ENCODE measurements around the gene RAB25.

The RAB25 gene

DNA sequence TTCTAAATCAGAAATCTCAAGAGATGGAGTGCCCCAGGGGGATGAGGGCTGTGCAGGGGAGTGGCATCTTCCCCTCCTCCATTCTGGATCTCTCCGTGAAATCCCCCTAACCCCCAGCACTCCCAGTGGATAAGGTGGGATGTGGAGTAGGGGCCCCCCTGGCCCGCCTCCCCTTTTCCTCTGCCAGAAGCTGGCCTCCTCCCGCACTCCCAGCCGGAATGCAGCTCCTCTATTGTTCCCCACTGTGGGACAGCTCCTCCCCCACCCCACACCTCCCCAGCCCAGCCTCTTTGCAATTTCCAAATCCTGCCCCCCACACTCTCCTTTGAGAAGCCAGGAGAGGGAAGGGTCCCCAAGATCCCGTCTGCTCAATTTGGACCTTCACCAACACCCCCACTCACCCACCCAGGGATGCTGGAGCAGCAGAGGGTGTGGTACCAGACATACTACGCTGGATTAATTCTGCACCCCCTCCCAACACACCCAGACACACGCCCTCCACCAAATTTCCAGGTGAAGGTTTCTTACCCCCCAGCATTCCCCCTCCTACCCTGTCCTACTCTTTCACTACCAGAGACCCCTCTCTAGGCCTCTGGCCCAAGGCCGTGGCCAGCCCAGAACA, 19.4 kb downstream of the RAB25 start:
- no peaks in the 10 kb centered on the region for H3K36me3 Mint-ChIP-seq (ENCODE audit: low read depth)
- peaks cover 76% of the 10 kb centered on the region for H3K27me3 Mint-ChIP-seq (ENCODE audit: low read depth)
- H3K27ac Mint-ChIP-seq, result no peak overlapping the region
- H3K4me1 Mint-ChIP-seq (ENCODE audit: low read depth), result peaks cover 7% of the 10 kb centered on the region
- no peak overlapping the region for H3K4me3 Mint-ChIP-seq
- H3K9me3 Mint-ChIP-seq, result no peaks in the 10 kb centered on the region

DNA sequence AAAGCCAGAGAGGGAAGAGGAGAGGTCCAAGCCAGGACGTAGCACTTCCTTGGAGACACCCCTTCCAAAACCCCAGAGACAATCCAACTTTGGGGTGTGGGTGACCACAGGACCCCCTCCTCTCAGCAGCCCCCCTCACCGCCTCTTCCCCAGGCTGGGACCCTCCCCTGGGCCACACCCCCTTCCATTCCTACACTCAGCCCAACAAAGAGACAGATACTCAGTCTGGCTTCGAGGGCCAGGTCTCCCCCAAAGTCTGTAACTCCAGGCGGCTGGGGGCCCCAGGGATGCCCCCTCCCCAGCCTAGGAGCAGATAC, 19.9 kb downstream of the RAB25 start:
- Mint-ChIP-seq H3K4me3 (no peak overlapping the region), H3K36me3 (ENCODE audit: low read depth) (no peaks in the 10 kb centered on the region), H3K9me3 (no peaks in the 10 kb centered on the region), H3K27ac (no peak overlapping the region), H3K4me1 (ENCODE audit: low read depth) (peaks cover 8% of the 10 kb centered on the region), H3K27me3 (ENCODE audit: low read depth) (peaks cover 75% of the 10 kb centered on the region)

DNA sequence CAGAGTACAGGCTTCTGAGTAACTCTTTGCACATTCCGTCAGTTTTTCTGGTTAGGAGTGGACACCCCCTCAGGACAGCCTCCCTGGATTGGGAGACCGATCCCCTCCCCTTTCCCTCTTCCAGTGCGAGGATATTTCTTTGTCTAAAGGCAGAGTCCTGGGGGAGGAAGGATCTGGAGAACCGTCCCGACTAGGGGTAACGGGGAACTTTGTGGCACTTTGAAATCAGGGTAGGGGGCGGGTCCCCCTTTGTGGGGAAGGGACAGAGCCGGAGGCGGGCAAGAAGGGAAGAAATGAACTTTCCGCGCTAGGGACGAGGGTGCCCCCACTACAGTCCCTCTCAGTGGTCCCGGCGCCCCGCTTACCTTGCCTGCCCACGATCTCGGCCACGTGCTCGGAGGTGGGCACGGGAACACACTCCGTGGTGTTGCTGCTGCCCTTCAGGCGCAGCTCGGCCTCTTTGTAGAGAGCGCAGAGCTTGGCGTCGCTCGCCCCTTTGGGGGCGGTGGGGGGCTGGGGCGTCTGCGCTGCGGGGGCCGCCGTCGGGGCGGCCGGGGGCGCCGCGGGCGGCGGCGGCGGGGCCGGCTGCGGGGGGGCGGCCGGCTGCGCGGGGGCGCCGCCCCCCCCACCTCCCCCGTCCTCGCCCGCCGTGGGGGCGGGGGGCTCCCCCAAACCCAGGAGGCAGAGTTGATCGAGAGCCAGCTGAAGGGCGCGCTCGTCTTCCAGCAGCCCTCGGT, 20.4 kb downstream of the RAB25 start:
- no peaks in the 10 kb centered on the region for H3K36me3 Mint-ChIP-seq (ENCODE audit: low read depth)
- H3K27ac Mint-ChIP-seq, result no peak overlapping the region
- H3K27me3 Mint-ChIP-seq (ENCODE audit: low read depth), result peaks cover 79% of the 10 kb centered on the region
- peaks cover 8% of the 10 kb centered on the region for H3K4me1 Mint-ChIP-seq (ENCODE audit: low read depth)
- no peaks in the 10 kb centered on the region for H3K9me3 Mint-ChIP-seq
- peak overlapping the region; percentile 85 for H3K4me3 Mint-ChIP-seq

DNA sequence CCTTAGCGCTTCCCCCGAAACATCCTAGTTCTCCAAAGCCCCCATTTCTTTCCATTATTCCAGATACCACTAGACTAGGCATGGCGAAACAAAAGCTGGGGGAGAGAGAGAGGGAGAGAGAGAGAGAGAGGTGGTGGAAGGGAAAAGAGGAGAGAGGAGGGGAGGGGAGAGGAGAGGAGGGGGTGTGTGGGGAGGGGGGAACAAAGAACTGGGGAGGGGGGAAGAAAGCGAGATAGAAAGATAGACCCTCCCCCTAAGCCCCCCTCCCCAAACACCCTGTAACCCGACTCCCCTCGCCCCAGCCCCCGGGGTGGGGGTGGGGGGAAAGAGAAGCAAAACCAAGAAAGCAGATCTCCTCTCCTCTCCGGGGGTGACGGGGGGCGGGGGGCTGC, 21.0 kb downstream of the RAB25 start:
- Mint-ChIP-seq H3K4me1 (ENCODE audit: low read depth) (peaks cover 8% of the 10 kb centered on the region), H3K27me3 (ENCODE audit: low read depth) (peaks cover 84% of the 10 kb centered on the region), H3K36me3 (ENCODE audit: low read depth) (no peaks in the 10 kb centered on the region), H3K4me3 (peak overlapping the region; percentile 85), H3K9me3 (no peaks in the 10 kb centered on the region), H3K27ac (no peak overlapping the region)

- Mint-ChIP-seq H3K27ac (no peak within 1 kb of the TSS), H3K4me3 (peak within 1 kb of the TSS; percentile 85), H3K4me1 (ENCODE audit: low read depth) (peaks cover 8% of the 10 kb centered on the region), H3K9me3 (no peaks in the 10 kb centered on the region), H3K27me3 (ENCODE audit: low read depth) (peaks cover 90% of the 10 kb centered on the region), H3K36me3 (ENCODE audit: low read depth) (no peaks in the 10 kb centered on the region)
Observed at GRCh38 chr1:156082309-156083091, 21.5 kb downstream of the RAB25 start, which contains the start of gene MEX3A. MEX3A (minus strand) TSS chr1:156082465; CDS start chr1:156081998, 467 bp downstream.

- Mint-ChIP-seq H3K4me1 (ENCODE audit: low read depth) (peaks cover 8% of the 10 kb centered on the region), H3K27ac (no peak overlapping the region), H3K27me3 (ENCODE audit: low read depth) (peaks cover 78% of the 10 kb centered on the region), H3K36me3 (ENCODE audit: low read depth) (no peaks in the 10 kb centered on the region), H3K9me3 (no peaks in the 10 kb centered on the region), H3K4me3 (peak overlapping the region; percentile 70)
Observed at GRCh38 chr1:156083800-156084790, 23.1 kb downstream of the RAB25 start.

GRCh38 chr1:156086256-156086662, 25.3 kb downstream of the RAB25 start:
- H3K4me3 Mint-ChIP-seq, result no peak overlapping the region
- peaks cover 69% of the 10 kb centered on the region for H3K27me3 Mint-ChIP-seq (ENCODE audit: low read depth)
- no peaks in the 10 kb centered on the region for H3K9me3 Mint-ChIP-seq
- H3K36me3 Mint-ChIP-seq (ENCODE audit: low read depth), result no peaks in the 10 kb centered on the region
- H3K27ac Mint-ChIP-seq, result no peak overlapping the region
- H3K4me1 Mint-ChIP-seq (ENCODE audit: low read depth), result peaks cover 9% of the 10 kb centered on the region

DNA sequence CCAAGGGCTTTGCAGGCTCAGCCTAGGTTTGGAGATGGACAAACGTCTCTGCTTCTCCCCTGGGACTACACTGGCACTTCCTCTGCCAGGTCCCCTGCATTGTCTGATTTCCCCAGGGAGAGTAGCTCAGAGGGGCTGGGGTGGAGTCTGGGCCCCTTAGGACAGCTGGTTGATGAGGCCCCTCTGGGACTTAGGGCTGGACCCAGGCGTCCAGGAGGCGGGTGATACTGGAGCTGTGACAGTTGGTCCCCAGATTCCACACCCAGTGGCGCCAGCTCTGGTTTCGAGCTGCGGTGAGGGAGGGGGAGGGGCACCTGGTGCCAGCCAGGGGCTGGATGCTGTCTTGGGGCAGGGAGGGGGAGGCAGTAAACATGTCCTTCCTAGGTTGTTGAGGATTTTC, 28.7 kb downstream of the RAB25 start:
- H3K27ac Mint-ChIP-seq, result no peak overlapping the region
- H3K4me3 Mint-ChIP-seq, result no peak overlapping the region
- H3K36me3 Mint-ChIP-seq (ENCODE audit: low read depth), result no peaks in the 10 kb centered on the region
- H3K9me3 Mint-ChIP-seq, result no peaks in the 10 kb centered on the region
- peaks cover 54% of the 10 kb centered on the region for H3K27me3 Mint-ChIP-seq (ENCODE audit: low read depth)
- peaks cover 3% of the 10 kb centered on the region for H3K4me1 Mint-ChIP-seq (ENCODE audit: low read depth)

DNA sequence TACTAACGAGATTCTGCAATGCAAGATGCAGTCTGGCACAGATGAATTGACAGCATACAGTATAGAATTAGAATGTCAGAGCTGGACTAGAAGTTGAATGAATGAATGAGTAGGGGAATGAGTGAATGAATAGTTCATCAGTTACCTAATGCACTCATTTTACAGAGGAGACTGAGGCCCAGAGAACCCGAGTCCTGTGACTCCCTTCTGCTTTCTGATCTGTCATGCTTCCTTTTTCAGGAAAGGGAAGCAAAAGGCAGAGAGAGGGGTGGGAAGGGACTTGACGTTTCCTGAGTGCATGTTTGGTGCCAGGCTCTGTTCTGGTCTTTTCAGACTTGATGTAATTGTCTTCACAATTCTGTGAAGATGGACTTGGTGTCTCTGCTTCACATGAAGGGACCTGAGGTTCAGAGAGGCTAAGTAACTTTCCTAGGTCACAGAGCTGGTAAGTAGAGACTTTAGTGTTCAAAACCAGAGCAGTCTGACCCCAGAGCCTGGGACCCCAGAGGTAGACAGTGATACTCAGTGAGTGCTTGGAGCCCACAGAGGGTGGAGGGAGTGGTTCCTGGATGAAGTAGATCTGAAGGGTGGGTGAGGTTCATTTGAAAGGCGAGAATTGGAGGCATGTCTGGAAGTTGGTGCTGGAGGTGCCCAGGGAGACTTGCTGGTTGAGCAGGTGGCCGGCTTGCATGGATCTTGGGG, 29.3 kb downstream of the RAB25 start:
- H3K36me3 Mint-ChIP-seq (ENCODE audit: low read depth), result no peaks in the 10 kb centered on the region
- H3K4me1 Mint-ChIP-seq (ENCODE audit: low read depth), result peaks cover 3% of the 10 kb centered on the region
- H3K27ac Mint-ChIP-seq, result no peak overlapping the region
- peaks cover 51% of the 10 kb centered on the region for H3K27me3 Mint-ChIP-seq (ENCODE audit: low read depth)
- H3K9me3 Mint-ChIP-seq, result no peaks in the 10 kb centered on the region
- no peak overlapping the region for H3K4me3 Mint-ChIP-seq

GRCh38 chr1:156090840-156091188, 29.9 kb downstream of the RAB25 start:
- Mint-ChIP-seq H3K27ac (no peak overlapping the region), H3K4me1 (ENCODE audit: low read depth) (peaks cover 5% of the 10 kb centered on the region), H3K9me3 (no peaks in the 10 kb centered on the region), H3K4me3 (no peak overlapping the region), H3K27me3 (ENCODE audit: low read depth) (peaks cover 47% of the 10 kb centered on the region), H3K36me3 (ENCODE audit: low read depth) (no peaks in the 10 kb centered on the region)

DNA sequence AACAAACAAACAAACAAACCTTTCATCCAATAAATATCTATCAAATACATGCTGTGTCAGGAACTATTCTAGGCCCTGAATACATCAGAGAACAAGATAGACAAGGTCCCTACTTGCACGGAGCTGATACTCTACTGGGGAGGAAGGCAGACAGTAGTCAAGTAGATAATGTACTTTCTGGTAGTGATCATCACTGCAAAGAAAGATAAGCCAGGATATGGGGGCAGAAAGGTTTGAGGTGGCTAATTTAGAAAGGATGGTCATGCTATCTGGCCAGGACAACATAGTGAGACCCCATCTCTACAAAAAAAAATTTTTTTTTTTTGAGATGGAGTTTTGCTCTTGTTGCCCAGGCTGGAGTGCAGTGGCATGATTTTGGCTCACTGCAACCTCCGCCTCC, 30.6 kb downstream of the RAB25 start:
- Mint-ChIP-seq H3K9me3 (no peaks in the 10 kb centered on the region), H3K4me1 (ENCODE audit: low read depth) (peaks cover 13% of the 10 kb centered on the region), H3K4me3 (no peak overlapping the region), H3K27me3 (ENCODE audit: low read depth) (peaks cover 45% of the 10 kb centered on the region), H3K27ac (no peak overlapping the region), H3K36me3 (ENCODE audit: low read depth) (no peaks in the 10 kb centered on the region)

DNA sequence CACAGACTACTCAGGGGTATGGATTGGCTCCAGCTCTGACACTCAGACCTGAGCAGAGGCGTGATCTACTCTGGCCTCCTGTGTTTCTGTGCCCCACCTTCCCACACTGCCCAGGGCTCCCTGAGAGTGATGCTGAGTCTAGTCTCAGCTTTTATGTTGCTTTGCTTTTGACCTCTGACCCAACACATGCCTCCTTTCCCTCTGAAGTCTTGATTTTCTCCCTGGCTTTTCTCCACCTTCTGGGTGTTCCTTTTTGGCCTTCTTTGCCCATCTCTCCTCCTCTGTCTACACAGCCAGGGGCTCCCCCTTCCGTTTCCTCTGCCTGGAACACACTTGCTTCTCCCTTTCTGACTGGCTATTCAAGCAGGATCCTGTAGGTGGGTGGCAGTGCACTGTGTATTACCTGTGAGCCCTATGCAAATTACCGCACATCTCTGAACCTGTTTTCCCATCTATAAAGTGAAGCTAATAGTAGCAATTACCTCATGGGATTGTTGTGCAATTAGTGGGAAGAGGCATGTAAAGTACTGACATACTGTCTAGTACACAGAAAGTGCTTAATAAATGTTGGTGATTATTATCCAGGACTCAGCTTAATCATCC, 35.0 kb downstream of the RAB25 start:
- no peaks in the 10 kb centered on the region for H3K36me3 Mint-ChIP-seq (ENCODE audit: low read depth)
- no peaks in the 10 kb centered on the region for H3K9me3 Mint-ChIP-seq
- H3K4me3 Mint-ChIP-seq, result peak overlapping the region; percentile 44
- peaks cover 34% of the 10 kb centered on the region for H3K4me1 Mint-ChIP-seq (ENCODE audit: low read depth)
- peaks cover 38% of the 10 kb centered on the region for H3K27me3 Mint-ChIP-seq (ENCODE audit: low read depth)
- peak overlapping the region; percentile 70 for H3K27ac Mint-ChIP-seq

GRCh38 chr1:156096640-156097391, 35.9 kb downstream of the RAB25 start:
- Mint-ChIP-seq H3K27me3 (ENCODE audit: low read depth) (peaks cover 45% of the 10 kb centered on the region), H3K27ac (peak overlapping the region; percentile 78), H3K36me3 (ENCODE audit: low read depth) (no peaks in the 10 kb centered on the region), H3K4me1 (ENCODE audit: low read depth) (peaks cover 34% of the 10 kb centered on the region), H3K4me3 (peak overlapping the region; percentile 61), H3K9me3 (no peaks in the 10 kb centered on the region)
